OCI-LY1 (cell line): ENCODE data around the gene CHI3L1.

ENCODE experiments used
- EZH2 ChIP-seq: fragments of 200-600 bp; sonication (generic), shearing (Covaris generic); IDR thresholded peaks from 2 replicates; pipeline ENCODE4 v1.8.0; 2017; ENCODE audit warnings: borderline replicate concordance, mixed run types, mild to moderate bottlenecking, antibody characterized with exemption, low read length, moderate library complexity, mixed read lengths
- TF ChIP-seq, protein P1 (sequence below): fragments of 200-600 bp; sonication (generic), shearing (Covaris generic); IDR thresholded peaks from 2 replicates; pipeline ENCODE4 v1.5.1; 2017; ENCODE audit warnings: mild to moderate bottlenecking, antibody characterized with exemption, low read length, moderate library complexity, mixed read lengths

DNA sequence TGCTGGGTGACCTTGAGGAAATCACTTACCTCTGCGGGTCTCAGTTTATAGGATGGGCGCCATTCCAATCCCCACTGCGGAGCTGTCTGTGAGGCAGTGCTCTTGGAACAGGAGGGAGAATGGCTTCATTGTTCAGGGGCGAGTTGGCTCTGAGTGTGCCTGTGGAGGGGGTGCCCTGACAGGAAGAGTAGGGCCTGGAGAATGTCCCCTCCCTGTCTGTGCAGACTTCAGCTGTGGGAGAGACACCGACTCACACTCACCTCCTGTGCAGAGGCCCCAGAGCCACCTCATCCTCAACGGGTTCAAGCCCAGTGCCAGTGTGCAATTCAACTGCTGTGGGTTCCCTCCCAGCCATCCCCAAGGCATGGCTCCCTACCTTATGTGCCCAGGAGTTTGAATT lies 41.8 kb downstream of the CHI3L1 start:
- no peak for TF ChIP-seq EZH2
- TF ChIP-seq, protein P1, sequence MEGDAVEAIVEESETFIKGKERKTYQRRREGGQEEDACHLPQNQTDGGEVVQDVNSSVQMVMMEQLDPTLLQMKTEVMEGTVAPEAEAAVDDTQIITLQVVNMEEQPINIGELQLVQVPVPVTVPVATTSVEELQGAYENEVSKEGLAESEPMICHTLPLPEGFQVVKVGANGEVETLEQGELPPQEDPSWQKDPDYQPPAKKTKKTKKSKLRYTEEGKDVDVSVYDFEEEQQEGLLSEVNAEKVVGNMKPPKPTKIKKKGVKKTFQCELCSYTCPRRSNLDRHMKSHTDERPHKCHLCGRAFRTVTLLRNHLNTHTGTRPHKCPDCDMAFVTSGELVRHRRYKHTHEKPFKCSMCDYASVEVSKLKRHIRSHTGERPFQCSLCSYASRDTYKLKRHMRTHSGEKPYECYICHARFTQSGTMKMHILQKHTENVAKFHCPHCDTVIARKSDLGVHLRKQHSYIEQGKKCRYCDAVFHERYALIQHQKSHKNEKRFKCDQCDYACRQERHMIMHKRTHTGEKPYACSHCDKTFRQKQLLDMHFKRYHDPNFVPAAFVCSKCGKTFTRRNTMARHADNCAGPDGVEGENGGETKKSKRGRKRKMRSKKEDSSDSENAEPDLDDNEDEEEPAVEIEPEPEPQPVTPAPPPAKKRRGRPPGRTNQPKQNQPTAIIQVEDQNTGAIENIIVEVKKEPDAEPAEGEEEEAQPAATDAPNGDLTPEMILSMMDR: no peak
